HG03025 (cell line): ENCODE results near the gene ZNF780B.

Experiments
- ATAC-seq: cut with Tn5 transposase; IDR thresholded peaks from one replicate; pipeline ENCODE4 v1.9.1; 2021; ENCODE audit warnings: mild to moderate bottlenecking, moderate library complexity; ENCODE audit not compliant: unreplicated experiment, low FRiP score

The ZNF780B gene

DNA sequence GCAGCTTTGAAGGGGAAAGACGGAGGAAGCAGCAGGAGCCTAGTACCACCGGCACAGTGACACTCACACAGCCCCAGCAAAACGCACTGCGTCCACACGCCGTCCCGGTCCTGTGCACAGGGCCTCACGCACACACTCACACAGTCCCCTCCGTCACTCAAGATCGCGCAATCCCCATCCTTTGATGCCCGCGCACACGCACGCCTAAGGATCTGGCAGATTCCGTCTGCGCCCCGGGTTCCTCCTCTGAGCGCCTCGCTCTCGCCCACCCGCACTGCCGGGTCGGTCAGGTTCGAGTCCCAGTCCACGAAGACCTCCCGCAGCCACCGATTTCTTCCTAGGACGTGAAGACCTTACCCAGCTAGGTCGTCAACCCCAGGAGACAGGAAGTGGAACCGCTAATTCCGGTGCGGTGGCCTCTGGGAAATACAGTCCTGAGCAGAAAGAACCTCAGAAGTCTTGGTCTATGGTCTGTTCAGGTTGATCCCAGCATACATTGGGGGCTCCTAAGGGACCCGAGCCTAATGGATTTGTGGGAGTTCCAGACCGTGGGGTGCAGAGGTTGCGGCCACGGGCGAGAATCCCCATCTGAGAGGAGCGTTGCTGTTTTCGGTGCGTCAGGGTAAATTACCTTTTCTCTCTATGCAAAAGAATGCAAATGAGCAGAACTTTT, at the start of gene ZNF780B:
TSS of gene ZNF780B (minus strand) at position 400 of the 673 bp plus-strand sequence. CDS start 5,899 bp downstream, outside the sequence.
- peak; percentile 61 for ATAC-seq

DNA sequence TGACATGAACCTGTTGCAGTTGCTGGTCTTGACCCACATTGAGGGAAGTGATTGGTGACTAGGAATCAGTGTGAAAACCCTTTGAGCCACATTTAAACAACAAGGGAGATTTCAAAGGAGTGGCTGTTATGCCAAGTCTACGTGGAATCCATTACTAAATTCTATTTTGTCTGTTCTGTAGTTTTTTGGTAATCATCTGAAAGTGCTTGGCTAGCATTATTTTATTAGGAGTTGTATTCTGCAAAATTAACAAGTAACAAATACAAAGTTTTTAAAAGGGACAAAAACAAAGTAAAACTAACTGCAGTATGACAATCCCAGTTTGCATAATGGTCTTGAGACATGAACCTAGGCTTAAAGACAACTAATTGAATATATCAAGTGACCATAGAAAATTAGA, 48.7 kb upstream of the ZNF780B start:
- no peak for ATAC-seq

DNA sequence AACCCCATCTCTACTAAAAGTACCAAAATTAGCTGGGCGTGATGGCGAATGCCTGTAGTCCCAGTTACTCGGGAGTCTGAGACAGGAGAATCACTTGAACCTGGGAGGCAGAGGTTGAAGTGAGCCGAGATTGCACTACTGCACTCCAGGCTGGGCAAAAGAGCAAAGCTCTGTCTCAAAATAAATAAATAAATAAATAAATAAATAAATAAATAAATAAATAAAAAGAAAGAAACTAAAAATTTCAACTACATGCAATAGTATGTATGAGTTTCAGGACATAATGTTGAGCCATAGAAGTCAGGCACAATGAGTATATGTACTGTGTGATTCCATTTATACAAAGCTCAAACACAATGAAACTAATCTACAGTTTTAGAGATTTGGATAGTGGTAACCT, 47.6 kb upstream of the ZNF780B start:
- ATAC-seq, result no peak

DNA sequence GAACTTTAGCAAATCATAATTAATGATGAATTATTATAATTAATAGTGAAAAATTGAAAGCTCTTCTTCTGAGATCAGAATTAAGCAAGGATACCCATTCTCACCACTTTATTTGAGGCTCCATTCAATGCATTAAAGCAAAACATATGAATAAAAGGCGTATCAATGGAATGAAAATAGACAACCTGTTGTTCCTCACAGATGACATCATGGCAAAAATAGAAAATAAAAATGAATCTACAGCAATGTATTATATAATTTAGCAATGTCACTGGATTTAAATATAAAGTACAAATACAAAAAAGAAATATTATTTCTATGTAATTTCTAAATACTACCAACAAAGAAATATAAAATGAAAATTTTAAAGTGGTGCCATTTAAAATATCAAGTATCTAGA, 45.8 kb upstream of the ZNF780B start:
- ATAC-seq, result no peak

DNA sequence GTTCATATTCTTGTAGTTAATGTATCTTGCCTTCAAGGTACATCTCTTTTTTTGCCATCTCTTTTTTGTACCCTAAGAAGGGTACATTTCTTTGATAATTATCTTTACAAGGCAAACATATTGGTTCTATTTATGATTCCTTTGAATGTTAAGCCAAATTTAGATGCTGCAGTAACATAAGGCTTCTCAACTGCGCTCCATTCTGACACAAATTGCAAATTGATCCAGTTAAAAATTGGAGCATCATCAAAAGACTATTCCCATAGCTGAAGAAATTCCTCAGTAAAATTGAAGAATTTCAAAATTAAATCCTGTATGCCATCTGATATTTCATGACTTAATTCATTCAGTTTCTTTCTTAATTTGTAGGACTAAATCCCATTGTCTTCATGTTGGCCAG, 37.4 kb upstream of the ZNF780B start:
- ATAC-seq, result no peak

DNA sequence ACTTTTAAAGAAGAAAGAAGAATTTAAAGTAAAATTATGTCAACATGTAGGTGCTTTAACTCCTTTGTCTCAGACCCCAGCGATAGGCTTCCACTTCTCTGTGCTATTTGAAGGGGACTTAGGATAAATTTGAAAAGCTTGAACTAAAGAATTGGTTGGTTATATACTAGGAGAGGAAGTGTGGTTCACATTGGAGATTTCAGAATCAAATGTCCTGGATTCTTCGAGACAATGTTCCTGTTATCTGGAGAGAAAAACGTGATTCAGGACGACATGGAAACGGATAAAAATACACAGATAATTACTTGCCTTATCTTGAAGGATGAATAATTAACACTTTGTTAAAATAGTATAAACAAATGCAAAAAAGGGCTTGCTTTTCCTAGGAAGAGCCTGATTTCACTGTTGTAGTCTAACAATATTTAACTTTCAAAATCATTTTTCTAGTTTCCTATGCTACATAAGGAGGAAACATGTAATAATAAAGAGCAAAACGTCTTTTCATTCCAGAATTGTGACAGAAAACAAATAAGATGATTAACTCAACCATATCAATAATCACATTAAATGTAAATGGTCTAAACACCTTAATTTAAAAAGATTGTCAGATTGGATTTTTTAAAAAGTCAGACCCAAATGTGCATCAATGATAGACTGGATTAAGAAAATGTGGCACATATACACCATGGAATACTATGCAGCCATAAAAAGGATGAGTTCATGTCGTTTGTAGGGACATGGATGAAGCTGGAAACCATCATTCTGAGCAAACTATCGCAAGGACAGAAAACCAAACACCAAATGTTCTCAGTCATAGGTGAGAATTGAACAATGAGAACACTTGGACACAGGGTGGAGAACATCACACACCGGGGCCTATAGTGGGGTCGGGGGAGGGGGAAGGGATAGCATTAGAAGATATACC, 35.4 kb upstream of the ZNF780B start:
- ATAC-seq, result no peak

DNA sequence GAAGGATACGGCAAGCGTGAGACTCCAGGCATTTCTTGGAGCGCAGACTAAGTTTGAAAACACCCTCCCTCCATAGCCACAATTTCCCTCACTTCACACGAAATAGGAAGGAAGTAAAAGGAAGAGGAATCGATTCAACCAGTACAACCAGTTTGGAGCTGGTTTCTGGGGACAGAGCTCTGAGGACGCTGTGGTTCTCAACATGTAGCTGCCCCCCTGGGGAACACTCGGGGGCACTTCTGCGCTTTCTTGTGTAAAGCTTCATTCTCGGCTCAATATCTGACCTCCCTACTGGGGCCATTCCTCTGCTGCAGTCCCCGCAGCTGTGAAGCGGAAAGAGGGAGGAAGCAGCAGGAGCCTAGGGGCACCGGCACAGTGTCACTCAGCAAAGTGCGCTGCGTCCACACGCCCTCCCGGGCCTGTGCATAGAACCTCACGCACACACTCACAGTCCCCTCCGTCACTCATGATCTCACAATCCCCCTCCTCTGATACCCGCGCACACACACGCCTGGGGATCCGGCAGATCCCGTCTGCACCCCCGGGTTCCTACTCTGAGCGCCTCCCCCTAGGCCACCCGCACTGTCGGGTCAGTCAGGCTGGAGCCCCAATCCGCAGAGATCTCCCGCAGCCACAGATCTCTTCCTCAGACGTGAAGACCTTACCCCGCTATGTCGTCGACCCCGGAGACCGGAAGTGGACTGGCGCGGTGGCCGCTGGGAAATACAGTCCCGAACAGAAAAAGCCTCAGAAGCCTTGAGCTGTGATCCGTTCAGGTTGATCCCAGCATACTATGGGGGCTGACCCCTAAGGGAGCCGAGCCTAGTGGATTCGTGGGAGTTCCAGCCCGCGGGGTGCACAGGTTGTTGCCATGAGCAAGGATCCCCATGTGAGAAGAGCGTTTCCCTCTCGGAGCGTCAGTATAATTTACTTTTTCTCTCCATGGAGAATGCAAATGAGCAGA, 34.5 kb upstream of the ZNF780B start, which contains the start of gene ZNF780A:
TSS of gene ZNF780A (minus strand) at position 703 of the 964 bp plus-strand sequence. CDS start 6,190 bp downstream, outside the sequence.
- ATAC-seq, result no peak

DNA sequence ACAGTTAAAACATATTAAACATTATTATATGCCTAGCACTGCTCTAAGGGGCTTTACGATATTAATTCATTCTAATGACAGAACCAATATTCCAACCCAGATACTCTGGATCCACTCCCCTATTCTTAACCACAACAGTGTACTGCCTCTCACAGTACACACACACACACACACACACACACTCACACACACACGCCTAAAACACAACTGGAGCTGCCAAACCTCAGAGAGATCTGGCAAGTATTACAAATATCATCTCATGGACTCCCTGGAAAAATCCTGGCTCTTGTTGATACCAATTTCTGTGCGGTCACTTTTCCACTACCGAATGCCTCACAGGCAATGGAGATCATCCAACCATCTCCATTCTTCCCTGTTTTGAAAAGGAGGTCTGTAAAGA, 33.4 kb upstream of the ZNF780B start:
- no peak for ATAC-seq

DNA sequence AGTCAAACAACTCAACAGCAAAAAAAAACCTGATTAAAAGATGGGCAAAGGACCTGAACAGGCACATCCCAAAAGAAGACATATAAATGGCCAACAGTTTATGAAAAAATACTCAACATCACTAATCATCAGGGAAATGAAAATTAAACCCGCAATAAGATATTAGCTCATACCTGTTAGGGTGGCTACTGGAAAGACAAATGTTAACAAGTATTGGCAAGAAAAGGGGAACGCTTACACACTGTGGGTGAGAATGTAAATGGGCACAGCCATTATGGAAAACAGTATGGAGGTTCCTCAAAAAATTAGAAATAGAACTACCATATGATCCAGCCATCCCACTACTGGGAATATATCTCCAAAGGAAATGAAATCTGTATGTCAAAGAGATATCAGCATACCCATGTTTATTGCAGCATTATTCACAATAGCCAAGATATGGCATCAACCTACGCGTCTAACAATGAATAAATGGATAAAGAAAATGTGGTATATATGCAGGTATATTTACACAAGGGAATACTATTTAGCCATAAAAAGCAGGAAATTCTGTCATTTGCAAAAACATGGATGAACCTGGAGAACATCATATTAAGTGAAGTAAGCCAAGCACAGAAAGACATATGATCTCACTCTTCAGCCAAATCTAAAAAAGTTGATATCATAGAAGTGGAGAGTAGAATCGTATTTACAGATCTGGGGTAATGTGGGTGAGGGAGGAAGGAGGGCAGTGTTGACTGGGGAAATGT, 32.4 kb upstream of the ZNF780B start:
- ATAC-seq, result no peak

DNA sequence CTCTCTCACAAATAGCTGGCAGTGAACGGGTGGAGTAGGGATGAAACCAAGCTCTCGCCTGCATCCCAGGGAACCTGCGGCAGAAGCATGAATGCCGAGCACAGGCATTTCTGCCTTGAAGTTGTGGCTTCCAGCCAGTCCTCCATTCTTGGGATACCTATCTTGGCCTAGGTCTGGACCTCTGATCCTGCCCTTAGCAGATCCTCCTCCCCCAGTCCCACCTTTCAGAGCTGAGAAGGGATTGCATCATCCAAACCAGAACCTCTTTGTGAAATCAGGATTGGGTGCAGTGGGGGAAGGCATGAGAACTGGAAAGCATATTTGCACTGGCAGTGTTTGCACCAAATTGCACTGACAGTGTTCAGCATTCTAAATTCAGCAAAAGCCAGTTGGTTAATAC, 28.9 kb upstream of the ZNF780B start:
- no peak for ATAC-seq

DNA sequence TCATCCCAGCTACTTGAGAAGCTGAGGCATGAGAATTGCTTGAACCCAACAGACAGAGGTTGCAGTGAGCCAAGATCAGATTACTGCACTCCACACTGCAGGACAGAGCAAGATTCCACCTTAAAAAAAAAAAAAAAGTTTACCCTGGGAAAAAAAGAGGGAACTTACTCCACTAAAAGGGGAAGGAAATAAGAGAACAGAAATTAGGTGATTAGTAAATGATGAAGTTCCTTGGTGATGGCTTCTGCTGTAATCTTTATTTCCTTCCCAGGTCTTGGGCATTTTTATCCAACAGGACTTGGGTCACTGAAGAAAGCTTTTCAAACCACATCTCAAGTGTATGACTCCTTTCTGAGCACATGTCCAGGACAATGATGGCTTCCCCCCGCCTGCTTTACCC, 25.4 kb upstream of the ZNF780B start:
- no peak for ATAC-seq

DNA sequence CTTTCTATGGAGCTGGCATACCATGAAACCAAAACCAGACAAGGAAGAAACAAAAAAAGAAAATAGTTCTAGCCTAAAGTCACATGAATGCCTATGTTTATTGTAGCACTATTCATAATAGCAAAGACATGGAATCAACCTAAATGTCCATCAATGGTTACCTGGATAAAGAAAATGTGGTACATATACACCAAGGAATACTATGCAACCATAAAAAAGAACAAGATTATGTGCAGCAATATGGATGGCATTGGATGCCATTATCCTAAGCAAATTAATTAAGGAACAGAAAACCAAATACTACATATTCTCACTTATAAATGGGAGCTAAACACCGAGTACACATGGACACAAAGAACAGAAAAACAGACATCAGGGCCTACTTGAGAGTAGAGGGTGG, 24.3 kb upstream of the ZNF780B start:
- no peak for ATAC-seq

DNA sequence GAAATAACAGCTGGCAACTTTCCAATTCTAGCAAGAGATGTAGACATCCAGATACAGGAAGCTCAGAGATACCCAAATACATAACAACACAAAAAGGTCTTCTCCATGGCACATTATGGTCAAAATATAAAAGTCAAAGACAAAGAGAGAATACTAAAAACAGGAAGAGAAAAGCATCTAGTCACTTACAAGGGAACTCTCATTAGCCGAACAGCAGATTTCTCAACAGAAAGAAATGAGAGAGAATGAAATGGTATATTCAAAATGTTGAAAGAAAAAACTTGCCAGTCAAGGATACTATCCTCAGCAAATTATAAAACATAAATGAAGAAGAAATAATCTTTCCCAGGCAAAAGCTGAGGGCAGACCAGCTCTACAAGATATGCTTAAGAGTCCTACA, 22.3 kb upstream of the ZNF780B start:
- no peak for ATAC-seq

DNA sequence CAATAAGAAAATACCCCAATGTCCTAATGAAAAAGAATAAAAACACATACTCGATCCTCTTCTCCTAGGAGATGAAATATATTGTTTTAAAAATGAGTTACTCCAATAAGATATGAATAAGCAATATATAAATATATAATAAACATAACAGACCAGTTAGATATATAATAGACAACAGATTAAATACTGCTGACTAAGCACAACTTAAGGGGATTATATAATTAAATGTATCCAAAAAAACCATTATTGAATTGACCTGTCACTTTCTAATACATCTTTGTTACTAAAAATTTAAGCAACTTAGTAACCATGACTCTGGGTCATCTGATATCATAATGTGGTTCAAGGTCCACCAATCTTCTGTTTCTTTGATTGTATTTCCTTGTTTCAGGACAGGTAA, 14.0 kb upstream of the ZNF780B start:
- no peak for ATAC-seq

DNA sequence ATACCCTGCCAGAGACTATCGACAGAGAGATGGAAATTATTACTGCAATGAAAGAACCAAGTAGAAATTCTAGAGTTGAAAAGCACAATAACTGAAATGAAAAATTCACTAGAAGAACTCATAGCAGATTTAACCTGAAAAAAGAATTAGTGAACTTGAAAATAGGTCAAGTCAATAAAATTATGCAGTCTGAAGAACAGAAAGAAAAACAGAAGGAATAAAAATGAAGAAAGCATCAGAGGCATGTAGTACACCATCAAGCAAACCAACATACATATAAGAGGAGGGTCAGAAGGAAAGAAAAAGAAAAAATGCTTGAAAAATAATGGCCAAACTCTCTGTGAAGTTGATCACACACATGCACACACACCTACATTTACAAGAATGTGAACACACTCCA, 3.6 kb upstream of the ZNF780B start:
- ATAC-seq, result no peak

DNA sequence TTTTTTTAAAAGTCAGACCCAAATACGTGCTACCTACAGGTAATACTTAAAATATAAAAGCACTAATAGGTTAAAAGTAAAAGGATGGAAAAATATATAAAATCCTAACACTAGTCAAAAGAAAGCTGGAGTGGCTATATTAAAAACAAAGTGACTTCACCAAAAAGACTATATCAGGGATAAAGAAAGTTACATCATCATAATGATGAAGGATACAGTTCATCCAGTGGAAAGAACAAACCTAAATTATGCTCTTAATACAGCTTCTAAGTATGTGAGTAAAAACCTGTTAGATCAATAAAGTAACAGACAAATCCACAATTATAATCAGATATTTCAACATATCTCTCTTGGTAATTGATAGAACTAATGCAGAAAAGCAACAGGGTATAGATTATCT, 1.1 kb upstream of the ZNF780B start:
- no peak for ATAC-seq

DNA sequence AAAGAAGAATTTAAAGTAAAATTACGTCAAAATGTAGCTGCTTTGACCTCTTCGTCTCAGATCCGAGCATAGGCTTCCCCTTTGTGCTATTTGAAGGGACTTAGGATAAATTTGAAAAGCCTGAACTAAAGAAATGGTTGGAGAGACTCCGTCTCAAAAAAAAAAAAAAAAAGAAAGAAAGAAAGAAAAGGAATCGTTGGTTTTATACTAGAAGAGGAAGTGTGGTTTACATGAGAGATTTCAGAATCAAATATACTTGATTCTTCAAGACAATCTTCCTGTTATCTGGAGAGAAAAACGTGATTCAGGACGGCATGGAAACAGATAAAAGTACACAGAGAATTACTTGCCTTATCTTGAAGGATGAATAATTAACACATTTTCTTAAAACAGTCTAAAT, 474 bp upstream of the ZNF780B start:
- no peak for ATAC-seq

DNA sequence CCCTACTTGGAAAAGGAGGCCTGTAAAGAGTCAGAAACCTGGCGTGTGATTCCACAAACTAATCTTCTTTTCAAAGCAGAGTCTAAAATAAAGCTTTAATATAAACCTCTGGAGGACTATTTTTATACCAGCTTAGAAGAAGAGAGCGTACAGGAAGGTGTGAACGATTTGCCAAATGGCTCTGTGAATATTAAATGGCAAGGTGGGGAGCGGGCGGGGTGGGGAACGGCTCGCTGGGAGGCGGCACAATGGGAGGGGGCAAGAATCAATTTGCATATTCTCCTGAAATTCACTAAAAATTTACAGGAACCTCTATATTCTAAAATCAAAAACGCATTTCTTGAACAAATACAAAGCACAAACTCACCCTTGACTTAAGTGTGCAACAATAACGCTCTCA, 982 bp downstream of the ZNF780B start:
- ATAC-seq, result no peak

DNA sequence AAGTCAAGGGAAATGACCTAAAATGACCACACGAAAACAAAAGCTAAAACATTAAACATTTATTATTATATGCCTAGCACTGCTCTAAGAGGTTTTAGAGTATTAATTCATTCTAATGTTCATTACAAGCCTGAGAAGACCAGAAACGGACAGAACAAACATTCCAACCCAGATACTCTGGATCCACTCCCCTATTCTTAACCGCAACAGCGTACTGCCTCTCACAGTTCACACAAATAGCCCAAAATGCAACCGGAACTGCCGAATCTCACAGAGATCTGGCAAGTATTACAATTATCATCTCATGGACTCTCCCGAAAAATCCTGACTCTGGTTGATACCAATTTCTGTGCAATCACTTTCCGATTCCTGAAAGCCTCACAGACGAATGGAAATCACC, 1.4 kb downstream of the ZNF780B start:
- ATAC-seq, result no peak

DNA sequence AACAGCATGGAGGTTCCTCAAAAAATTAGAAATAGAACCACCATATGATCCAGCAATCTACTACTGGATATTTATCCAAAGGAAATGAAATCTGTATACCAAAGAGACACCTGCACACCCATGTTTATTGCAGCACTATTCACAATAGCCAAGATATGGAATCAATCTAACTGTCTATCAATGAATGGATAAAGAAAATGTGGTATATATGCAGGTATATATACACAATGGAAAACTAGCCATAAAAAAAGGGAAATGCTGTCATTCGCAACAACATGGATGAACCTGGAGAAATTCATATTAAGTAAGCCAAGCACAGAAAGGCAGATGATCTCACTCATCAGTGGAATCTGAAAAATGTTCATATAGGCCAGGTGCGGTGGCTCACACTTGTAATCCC, 2.5 kb downstream of the ZNF780B start:
- no peak for ATAC-seq
